COLO668 (cell line): ENCODE results near the gene PAM.

Experiments
- DNase-seq: peaks from one replicate; lab custom pipeline; 2025; ENCODE audit not compliant: unreplicated experiment; lab: John Stamatoyannopoulos, UW

The PAM gene

DNA sequence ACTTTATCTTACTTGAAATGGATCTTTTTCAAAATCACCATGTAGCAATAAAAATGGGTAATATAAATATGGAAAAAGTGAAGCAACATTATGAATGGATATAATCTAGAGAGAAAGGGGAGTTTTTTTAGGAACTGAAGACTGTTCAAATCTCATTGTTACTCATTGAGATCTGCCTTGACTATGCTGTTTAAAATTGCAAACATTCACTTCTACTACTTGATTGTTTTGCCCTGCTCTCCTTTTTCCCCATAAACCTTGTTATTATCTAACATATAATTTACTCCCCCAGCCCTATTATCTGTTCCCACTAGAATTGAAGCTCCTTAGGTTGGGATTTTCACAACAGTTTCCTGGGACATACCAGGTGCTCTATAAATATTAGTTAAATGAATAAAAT, 22.0 kb downstream of the PAM start:
- no peak for DNase-seq

DNA sequence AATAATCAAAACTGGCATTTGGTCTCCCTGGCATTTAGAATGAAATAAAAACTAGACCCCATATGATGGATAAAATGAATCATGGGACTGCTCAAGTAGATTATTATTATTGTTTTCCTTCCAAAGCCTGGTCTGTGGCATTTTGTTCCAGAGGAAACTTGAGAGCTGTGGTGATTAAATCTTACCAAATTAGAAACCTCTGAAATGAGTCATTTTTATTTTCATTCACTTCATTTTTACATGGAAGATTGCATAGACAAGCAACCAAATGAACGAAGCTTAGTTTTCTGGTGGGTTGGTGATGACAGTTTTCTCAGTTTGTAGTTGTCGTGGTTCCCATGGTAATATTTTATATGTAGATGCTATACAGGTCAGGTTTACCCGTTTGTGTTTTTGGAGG, 23.4 kb downstream of the PAM start:
- DNase-seq, result no peak

DNA sequence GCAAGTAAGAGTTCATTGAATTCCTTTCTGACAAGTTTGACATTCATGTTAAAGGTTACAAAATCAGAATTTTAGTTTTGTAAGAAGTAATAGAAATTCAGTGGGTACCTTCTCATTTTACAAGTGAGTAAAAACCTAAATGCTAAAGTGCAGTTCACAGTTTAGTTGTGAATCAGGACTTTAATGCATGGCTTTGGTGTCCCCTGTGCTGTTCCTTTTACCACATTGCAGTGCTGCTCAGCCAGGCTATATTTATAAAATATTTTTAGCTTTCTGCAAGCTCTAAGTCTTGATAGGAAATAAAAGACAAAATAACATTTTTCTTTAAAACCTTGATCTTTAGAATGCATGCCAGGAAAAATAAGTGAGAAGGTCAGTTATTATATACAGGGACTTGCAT, 26.3 kb downstream of the PAM start:
- DNase-seq, result no peak

DNA sequence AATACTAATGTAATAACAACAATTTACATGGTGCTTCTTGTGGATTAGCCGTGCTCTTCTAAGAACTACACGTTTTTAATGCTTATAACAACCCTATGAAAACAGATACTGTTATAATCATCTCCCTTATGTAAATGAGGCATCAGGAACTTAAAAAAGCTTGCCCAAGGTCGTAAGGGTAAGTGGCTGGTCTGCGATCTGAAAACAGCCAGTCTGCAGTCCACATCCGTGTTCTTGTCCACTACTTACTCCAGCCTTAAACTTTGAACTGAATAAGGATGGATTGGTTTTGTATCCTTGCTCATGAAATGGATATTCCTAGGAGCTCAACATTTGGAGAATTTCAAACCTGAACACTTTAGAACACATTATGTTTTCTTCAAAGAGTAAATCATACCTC, 26.7 kb downstream of the PAM start:
- DNase-seq, result no peak

DNA sequence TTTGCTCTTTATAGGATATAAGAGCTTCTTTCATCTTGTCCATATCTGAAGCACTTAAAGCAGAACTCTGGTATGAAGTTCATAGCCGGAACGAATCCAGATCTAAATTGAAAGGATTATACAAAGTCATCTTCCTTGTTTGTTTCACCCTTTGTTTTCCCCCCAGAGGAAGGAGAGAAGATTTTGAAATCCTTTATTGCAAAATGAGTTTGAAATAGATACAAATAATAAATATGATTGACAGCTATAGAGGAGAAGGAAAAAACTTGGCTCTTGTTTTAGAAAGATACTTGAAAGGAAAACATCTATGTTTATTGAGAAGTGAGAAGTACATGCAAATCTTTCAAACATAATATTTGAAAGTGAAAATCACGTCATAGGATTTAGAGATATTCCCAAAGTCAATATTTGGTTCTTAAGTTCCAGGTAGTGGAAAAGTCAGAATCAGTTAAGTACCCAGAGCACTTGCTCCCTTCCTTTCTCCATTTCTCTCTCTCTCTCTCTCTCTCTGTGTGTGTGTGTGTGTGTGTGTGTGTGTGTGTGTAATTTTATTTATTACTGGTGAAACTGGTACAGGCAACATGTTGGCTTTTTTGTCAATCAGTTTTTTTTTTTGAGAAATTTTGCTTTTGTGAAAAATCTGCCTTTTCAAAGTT, 27.2 kb downstream of the PAM start:
- DNase-seq, result no peak

DNA sequence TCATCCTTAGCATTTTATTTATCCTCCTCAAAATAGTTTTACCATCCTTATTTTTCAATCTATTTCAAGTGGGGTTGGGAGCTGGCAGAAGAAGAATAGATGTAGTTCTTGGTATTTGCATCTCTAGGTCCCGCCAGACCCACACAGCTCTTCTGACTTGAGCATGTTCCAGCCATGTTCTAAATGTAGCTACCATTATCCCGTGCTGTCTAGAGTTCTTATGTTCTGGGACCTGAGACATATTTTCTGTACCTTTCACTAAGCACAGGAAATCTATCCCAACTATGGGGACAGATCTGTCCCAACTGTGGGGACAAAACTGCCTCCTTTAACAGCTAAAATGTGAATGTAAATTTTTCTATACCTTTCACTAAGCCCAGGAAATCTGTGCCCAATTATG, 32.0 kb downstream of the PAM start:
- no peak for DNase-seq

DNA sequence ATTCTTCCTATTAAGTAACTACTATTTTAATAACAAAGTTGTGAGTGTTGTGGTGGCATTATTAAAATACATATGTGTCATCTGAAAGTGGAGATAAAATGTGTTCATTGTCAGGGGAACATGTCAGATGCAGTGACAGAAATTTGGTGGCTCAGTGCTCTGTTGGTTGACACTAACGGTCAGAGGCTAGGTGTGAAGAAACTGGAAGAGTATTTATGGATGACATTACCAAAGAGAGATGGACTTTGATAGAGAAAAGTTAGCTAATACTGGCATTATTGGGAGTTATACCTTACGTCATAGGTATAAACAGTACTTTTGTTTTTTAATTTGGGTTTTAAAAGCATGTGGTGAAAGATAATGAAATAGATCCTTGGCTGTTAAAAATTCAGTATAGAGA, 33.7 kb downstream of the PAM start:
- no peak for DNase-seq

DNA sequence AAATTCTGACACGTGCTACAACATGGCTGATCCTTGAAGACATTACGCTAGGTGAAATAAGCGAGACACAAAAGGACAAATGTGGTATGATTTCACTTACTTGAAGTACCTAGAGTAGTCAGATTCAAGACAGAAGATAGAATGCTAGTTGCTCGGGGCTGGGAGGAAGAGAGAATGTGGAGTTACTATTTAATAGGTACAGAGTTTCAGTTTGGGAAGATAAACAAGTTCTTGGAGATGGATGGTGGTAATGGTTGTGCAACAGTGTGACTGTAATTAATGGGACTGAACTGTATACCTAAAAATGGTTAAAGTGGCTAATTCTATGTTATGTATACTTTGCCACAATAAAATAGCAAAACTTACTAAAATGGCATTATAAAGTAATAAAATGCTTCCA, 34.4 kb downstream of the PAM start:
- DNase-seq, result no peak

DNA sequence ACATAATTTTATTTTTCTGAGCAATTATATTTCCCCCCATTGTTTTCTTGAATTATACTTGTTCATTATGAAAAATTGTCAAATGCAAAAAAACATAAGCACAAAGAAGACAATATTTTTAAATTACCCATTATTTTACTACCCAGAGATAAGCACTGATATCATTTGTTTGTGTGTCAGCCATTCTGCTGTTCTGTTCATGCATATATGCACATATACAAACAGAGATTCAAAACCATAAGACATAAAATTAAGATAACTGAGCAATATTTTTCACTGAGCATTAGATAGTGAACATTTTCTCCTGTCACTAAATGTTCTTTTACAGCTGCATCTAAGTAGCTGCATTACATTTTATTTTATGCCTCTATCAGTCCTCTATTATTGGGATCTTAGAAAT, 35.6 kb downstream of the PAM start:
- DNase-seq, result no peak

DNA sequence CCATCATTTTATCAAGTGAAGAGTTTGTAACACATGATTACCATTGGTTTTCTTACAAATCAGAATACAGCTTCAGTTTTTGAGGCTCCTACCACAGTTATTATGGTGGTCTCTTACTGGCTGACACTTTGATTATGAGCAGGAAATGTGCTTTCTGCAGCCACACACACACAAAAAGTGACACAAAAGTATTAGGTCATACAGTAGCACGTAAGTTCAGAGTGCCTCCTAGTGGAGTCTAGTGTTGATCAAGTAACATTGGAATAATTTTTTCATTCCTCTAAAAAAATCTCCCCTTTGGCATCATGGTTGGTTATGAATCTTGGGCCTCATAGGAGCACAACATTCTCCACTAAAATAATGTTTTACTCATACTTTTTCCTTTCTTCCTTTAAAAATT, 37.6 kb downstream of the PAM start:
- DNase-seq, result no peak

DNA sequence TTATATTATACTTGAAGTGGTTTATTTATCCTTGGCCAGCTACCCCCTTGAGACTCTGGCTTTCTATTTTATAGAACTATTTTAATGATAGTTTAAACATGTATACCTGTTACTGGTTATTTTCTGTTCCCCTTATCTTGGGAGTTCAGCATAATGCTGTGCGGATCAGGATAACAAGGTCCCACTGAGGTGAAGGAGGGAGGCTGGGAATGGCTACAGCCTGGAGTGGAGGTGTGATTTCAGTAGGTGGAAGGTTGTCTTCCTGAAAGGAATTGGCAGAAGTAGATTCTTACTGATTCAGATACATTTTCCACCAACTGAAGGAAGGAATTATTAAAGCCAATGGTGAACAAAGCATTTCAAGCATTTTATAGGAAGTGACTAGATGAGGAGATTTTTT, 38.9 kb downstream of the PAM start:
- DNase-seq, result no peak

DNA sequence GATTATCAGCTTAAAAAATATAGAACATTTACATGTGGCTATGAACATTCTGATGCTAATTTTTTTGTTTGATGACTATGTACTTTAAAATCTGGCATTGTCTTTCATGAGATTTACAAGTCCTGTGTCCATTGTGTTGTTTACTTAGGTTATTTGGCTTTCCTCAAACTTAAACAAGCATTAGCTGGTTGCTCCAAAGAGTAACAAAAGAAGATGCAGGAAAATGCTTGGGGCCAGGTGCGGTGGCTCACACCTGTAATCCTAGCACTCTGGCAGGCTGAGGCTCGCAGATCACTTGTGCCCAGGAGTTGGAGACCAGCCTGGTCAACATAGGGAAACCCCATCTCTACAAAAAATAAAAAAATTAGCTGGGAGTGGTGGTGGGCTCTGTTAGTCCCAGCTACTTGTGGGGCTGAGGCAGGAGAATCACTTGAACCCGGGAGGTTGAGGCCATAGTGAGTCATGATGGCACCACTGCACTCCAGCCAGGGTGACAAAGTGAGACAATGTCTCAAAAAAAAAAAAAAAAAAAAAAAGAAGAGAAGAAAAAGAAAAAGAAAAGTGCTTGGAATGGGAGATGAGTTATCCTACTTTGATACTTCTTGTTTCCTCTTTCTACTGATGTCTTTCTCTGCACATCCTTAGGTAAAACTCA, 39.7 kb downstream of the PAM start:
- DNase-seq, result peak; percentile 67

DNA sequence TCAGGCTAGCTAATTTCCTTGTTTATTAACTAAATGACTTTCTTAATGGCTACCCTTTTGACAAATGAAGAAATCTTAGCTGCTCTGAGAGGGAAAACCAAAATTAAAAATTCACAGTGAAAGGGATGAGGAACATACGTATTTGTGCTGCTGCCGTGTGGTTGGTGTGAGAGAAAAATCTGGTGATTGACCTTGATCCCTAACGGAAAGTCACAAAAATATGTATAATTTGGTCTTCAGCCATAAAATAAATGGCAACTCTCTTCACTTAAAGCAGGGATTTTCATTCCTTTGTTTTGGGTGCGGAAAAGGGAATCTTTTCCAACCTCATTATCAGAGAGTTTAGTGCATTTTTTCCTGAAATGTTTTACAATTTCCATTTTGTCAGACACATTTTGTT, 40.4 kb downstream of the PAM start:
- no peak for DNase-seq

DNA sequence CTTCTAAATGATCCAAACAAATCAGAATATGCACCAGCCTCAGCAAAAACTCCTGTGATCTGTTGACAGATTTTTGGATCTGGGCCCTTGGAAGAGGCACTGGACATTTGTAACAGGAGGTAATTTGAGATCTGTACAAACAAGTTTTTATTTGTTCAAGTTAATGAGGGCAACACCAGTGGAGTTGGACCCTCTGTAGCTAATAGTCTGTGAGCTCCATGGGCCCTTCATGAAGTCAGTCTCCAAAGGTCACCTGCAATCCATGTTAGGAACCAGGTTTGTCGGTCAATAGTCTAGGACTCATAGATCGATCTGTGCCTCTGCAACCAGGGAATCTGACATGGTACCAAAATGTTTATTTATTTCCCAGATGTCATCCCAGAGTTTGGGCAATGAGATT, 40.9 kb downstream of the PAM start:
- DNase-seq, result peak; percentile 39

DNA sequence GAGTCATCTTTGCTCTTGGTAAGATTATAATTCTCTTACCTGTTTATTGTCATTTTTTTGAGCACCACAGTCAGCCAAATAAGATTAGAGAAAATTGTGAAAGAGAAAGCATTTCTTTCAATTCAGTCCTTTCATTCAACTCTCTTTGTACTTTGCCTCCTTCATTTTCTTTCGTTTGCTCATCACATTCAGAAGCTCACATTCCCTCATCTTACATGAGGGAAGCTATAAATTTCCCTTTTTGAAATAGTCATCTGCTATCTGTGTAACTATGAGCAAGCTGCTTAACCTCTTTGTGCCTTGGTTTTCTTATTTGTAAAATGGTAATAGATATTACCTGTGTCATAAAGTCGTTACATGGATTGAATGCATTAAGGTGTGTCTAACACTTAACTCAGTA, 41.4 kb downstream of the PAM start:
- DNase-seq, result no peak

DNA sequence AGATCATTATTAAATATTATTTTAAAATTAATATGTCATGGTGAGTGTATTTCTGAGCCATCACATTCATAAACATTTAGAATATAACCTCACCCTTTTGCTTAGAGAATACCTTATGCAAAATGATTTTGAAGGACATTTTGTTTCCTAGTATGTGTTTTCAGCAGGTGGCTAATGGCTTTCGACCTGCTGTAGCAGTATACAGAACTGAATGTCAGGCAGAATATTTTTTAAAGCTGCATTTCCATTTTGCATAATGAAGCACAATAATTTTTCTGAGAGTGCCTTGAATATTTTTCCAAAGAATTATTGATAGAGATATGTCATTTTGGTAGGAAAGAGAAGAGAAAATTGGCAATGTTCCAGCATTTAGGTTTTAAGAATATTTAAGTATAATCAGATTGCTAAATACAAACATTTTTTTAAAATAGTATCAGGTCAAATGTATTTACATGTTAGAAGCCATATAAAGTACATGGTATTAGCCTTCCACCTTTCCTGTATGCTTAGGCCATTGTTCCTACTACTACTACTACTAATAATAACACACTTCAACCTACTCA, 42.3 kb downstream of the PAM start:
- no peak for DNase-seq

DNA sequence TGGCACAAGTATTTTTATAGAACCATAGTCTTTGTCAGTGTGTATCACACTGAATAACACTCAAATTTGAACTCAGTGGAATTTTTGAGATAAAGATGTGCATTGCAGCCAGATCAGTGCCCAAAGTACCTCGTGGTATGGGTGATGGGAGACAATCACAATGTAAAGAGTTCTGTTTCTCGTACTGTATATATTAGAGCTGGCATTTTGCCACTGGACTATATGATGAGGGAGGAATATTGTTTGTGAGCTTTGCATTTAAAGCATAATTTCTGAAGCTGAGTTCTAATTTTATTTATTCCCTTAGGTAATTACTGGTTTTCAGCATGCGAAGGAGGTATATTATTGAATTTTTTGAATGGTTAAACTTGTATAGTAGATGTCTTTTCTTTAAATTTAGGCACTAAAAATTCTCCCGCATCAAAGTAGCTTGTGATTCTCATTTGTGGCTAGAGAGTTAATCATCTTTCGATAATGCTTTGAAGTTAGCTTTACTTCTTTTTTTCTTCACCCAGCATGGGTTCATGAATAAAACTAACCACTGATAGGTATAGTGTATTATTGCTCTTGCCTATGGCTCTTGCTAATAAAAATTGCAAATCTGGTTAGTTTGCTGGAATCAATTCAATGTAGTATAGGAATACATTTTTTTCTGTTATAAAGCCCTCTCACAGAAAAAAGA, 43.1 kb downstream of the PAM start:
- no peak for DNase-seq

DNA sequence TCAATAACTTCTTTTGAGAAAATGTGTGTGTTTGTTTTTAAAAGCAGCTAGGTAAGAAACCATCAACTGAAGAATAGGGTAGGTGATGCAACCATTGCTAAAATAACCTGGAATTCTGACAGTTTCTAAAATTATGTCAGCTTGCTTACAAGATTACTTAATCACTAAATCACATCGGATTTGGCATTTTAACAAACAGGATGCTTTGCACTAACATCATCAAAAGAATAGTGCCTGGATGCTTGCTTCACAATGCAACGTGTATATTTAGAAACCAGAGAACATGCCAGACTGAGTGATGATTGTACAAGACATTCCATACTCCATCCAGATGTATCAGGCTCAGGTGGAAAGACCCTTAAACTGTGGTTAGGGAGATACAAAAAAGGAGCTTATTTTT, 43.9 kb downstream of the PAM start:
- DNase-seq, result no peak

DNA sequence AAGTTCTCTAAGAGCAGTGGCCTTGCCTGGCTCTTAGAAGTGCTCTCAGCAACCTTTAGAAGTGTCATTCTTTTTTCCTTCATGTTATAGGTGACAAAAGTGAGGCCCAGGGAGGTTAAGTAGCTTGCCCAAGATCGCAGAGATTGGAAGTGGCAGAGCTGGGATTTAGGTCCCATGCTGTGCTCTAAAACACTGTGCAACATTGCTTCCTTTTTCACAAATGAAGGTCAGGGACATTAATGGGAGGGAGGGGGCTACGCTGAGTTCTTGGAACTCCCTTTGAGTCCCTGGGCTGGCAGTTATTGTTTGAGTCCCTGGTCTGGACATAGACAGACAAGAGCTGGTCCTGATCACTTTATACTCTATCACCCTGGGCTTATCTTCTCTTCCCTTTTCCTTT, 45.3 kb downstream of the PAM start:
- no peak for DNase-seq

DNA sequence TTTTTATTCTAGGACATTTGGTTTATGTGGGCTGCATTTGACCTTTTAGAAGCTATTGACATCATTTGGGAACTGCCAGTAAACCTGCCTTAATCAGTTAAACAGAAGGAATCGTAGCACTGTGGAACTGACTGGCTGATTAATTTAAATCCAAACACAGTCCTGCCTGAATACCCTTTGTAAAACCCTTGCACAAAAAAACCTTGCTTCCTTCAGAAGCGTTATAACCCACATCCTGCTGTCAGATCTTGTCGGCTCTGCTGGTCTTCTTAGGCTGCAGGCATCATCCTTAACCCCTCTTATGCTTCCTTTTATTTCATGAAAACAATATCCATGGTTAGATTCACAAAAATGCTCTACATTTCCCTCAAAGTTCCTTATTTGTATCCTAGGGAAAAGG, 46.3 kb downstream of the PAM start:
- no peak for DNase-seq

DNA sequence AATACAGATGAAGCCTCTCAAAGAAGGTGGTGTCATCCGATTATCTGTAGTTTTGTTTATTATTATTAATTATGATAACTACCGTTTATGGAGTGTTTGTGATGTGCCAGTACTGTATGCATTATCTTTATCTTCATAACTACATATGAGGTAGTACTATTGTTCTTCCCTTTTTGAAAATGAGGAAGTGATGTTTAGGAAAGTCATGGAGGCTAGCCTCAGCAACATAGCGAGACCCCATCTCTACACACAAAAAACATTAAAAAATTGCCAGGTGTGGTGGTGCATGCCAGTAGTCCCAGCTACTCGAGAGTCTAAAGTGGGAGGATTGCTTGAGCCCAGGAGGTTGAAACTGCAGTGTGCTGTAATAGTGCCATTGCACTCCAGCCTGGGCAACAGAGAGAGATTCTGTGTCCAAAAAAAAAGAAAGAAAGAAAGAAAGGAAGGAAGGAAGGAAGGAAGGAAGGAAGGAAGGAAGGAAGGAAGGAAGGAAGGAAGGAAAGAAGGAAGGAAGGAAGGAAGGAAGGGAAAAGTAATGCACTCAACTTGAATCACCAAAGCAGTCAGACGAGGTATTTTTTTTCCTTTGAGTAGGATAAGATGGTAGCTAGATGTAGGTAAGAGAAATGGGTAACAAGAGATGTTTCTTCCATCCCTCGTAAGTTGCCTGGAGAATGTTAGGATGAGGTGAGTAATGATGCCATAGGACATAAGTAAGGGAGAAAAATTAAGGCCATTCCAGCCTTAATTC, 47.8 kb downstream of the PAM start:
- no peak for DNase-seq
